ENCODE results near the gene CDCA4. TPM values are rescaled to one million over a fixed set of nuclear protein-coding genes. Genes with fewer than 3 reads are reported as not detected.

Gene CDCA4
- total and polyA plus RNA-seq, 2 donors (not counting 3 experiments of a cell fraction or from before 2014, with no cell fraction given): 29.9 to 44.5 TPM

- intact Hi-C loops (cut with micrococcal nuclease) (no loop called here), dilution Hi-C loops (cut with MboI; ENCODE audit: extremely low pct_ligation_motif_present, low sequenced_read_pairs) (no loop called here)
- no peaks in the 10 kb centered on the region for H3K4me1 ChIP-seq (ENCODE audit: control insufficient read depth, extremely low read depth, insufficient read depth, low read length)
- no peak overlapping the region for H3K9ac ChIP-seq (replicated peaks; ENCODE audit: extremely low read depth, insufficient read depth, low read length)
- H3K9me3 ChIP-seq (replicated peaks; ENCODE audit: control insufficient read depth, insufficient read depth, low read length): no peaks in the 10 kb centered on the region
- H3K9me1 ChIP-seq (replicated peaks; ENCODE audit: control insufficient read depth, extremely low read depth, insufficient read depth, low read length): no peaks in the 10 kb centered on the region
- H3K36me3 ChIP-seq (ENCODE audit: control insufficient read depth in 2 of 2, extremely low read depth in 1 of 2, insufficient read depth in 2 of 2, low read length in 2 of 2): no peaks in the 10 kb centered on the region
- no peaks in the 10 kb centered on the region for H3K27me3 ChIP-seq (ENCODE audit: control insufficient read depth in 2 of 2, insufficient read depth in 2 of 2, low read length in 2 of 2)
- no peak overlapping the region for H3K4me2 ChIP-seq (ENCODE audit: insufficient read depth, low read length)
- no peaks in the 10 kb centered on the region for H4K20me1 ChIP-seq (replicated peaks; ENCODE audit: control insufficient read depth, extremely low read depth, insufficient read depth, low read length)
- H3K79me2 ChIP-seq (ENCODE audit: control insufficient read depth, insufficient read depth, low read length): no peaks in the 10 kb centered on the region
- no peak for DNase-seq (ENCODE audit: low read depth, low spot score)
- TF ChIP-seq, protein P1, sequence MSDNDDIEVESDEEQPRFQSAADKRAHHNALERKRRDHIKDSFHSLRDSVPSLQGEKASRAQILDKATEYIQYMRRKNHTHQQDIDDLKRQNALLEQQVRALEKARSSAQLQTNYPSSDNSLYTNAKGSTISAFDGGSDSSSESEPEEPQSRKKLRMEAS (IDR thresholded peaks at IDR 0.05; ENCODE audit: insufficient read depth, insufficient read length): no peak
- TF ChIP-seq MYC (IDR thresholded peaks at IDR 0.05; ENCODE audit: low read depth, low read length): no peak
- no peak for TF ChIP-seq POLR2AphosphoS5 (IDR thresholded peaks at IDR 0.05; ENCODE audit: insufficient read depth, low read depth, low read length)
- no peak for TF ChIP-seq EZH2 (IDR thresholded peaks at IDR 0.05; ENCODE audit: borderline replicate concordance, low read depth, low read length, severe bottlenecking)
- no peak for TF ChIP-seq POLR2A (IDR thresholded peaks at IDR 0.05; ENCODE audit: low read depth, low read length)
- TF ChIP-seq, protein P2, sequence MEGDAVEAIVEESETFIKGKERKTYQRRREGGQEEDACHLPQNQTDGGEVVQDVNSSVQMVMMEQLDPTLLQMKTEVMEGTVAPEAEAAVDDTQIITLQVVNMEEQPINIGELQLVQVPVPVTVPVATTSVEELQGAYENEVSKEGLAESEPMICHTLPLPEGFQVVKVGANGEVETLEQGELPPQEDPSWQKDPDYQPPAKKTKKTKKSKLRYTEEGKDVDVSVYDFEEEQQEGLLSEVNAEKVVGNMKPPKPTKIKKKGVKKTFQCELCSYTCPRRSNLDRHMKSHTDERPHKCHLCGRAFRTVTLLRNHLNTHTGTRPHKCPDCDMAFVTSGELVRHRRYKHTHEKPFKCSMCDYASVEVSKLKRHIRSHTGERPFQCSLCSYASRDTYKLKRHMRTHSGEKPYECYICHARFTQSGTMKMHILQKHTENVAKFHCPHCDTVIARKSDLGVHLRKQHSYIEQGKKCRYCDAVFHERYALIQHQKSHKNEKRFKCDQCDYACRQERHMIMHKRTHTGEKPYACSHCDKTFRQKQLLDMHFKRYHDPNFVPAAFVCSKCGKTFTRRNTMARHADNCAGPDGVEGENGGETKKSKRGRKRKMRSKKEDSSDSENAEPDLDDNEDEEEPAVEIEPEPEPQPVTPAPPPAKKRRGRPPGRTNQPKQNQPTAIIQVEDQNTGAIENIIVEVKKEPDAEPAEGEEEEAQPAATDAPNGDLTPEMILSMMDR (IDR thresholded peaks at IDR 0.05; ENCODE audit: extremely low read depth in 1 of 2, insufficient read depth in 1 of 2, low read depth in 1 of 2, low read length in 2 of 2): no peak
- no peak for TF ChIP-seq JUN (IDR thresholded peaks at IDR 0.05; ENCODE audit: borderline replicate concordance, insufficient read depth, insufficient read length, low read depth)
- no peak for TF ChIP-seq GATA2 (IDR thresholded peaks at IDR 0.05; ENCODE audit: insufficient read depth, insufficient read length, low read depth, low read length)
- no peak for TF ChIP-seq FOS (IDR thresholded peaks at IDR 0.05; ENCODE audit: borderline replicate concordance, insufficient read depth, low read length)
- CTCF ChIA-PET: interaction anchor here (0.7 kb wide), 1 partner anchor 21 kb away, joined by 4 read pairs; no protein-coding TSS in a partner anchor
- H3K4me3 ChIP-seq (replicated peaks in 1 of 3; ENCODE audit: insufficient read depth in 1 of 3, low read depth in 1 of 3, low read length in 3 of 3): no peak overlapping the region
- no TSS peak for BruUV-seq (replicated peaks)
- POLR2A ChIA-PET: no interaction called here
- H2AFZ ChIP-seq (ENCODE audit: low read depth, low read length): no peak overlapping the region
- H3K27ac ChIP-seq (ENCODE audit: insufficient read depth, low read depth, low read length): no peak overlapping the region
- FAIRE-seq: no peak
Measured at GRCh38 chr14:105067969-105068301, 47.1 kb upstream of the CDCA4 start.
